ENCODE data around the gene MIB1.

GRCh38 chr18:21740538-21741311 lies at the start of gene MIB1:
- TF ChIP-seq CTCF (IDR thresholded peaks at IDR 0.05) (peak in 1 of 6 experiments; percentile 10), POLR2A (IDR thresholded peaks at IDR 0.05) (peak in 3 of 4 donors; percentile 42 to 81 (median 71))
